Activated T-helper 9 cell treated with anti-CD3 and anti-CD28 coated beads, Interleukin-2, amount 50 U/mL, for 16 hours (primary cell): ENCODE measurements around the gene USP27X.

Source experiments
- DNase-seq: peaks from one replicate; pipeline ENCODE4 v3.0.0-alpha.2; 2020; ENCODE audit warnings: low read depth

Gene USP27X

DNA sequence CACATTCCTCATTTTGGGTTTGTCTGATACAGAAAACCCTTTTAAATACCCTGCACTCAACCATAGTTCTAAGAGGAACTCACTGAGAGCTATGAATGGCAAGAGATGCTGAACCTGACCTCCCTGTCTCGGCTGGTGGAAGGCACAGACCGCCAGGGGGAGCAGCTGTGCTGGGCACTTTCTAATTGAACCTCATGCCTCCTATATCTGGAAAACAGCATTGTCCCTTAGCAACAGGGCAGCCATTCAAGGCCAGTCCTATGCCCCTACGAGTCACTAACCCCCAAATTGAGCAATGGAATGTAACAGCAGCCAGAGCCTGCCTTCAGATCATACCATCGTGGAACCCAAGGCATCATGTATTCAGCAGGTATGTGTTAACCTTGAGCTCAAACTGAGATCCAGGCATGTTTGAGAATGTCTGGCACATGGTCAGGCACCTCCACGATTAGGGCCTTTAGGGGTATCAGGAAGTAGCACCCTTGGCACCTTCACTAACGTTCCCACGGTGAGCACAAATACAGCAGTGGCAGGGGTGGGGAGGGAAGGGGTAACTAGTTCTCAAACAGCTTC is 5.1 kb downstream of the USP27X start:
- DNase-seq, result peak; percentile 41

GRCh38 chrX:49892542-49892941 is 13.3 kb downstream of the USP27X start:
- DNase-seq, result no peak

DNA sequence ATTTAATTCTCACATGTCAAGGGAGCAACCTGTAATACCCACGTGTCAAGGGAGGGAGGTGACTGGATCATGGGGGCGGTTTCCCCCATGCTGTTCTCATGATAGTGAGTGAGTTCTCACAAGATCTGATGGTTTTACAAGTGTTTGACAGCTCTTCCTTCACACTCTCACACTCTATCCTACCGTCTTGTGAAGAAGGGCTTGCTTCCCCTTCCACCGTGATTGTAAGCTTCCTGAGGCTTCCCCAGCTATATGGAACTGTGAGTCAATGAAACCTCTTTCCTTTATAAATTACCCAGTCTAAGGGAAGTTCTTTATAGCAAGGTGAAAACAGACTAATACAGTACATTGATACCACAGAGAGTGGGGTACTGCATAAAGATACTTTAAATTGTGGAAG is 17.7 kb downstream of the USP27X start:
- DNase-seq, result no peak

- DNase-seq, result no peak
Observed at GRCh38 chrX:49901048-49901447, 21.8 kb downstream of the USP27X start.

- DNase-seq, result no peak
Observed at GRCh38 chrX:49910344-49910743, 31.1 kb downstream of the USP27X start.

DNA sequence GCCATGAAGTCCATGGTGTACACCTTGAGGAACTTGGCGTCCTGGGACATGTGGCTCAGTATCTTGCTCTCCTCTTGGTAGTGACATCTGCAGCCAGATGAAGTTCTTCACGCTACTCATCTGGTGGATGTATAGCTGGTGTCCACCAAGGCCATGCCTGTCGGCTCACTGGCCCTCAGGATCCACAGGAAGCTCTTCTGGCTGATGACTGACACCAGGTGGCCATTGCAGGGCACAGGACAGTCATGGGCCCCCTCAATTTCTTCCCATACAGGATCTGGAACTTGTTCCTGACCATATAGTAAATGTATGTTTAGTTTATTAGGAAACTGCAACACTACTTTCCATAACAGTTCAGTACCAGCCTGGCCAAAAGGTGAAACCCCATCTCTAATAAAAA is 32.8 kb downstream of the USP27X start:
- DNase-seq, result no peak

- DNase-seq, result no peak
Observed at GRCh38 chrX:49912861-49913260, 33.6 kb downstream of the USP27X start.

DNA sequence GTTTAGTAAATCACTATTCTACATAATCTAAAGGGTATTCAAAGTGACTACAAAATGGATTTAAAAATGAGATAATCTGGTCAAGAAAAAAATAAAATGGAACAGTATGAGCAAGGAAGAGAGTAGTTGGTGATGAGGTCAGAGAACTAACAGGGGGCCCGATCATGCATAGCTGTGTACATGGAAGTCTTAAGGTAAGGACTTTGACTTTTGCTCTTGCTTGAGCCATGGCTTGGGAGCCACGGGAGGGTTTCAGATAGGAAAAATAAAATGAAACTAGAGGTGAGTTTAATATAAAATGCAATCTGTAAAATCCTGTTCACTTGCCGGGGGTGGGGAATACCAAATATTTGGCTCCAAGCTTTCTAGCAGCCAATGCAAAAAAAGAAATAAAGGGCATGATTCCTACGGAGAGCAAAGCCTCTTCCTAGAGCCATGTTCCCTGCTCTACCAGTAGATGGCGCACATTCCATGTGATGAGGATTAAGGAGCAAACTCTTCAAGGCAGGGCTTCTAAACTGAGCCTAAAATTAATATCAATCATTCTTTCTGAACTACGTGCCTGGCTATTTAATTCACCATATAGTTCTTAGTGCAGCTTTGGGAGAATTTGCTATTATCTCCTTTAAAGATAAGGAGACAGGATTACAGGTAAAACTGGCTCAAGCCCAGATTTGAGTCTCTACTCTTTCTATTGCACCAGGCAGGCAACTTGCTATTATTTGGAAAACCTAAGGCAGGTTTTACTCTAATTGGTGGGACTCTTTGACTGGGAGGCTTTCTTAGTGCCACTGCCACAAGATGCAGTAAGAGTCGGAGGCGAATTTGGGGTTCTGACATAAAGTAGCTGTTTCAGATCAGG is 36.3 kb downstream of the USP27X start:
- peak; percentile 22 for DNase-seq

- peak; percentile 6 for DNase-seq
Observed at GRCh38 chrX:49919617-49920016, 40.3 kb downstream of the USP27X start.

GRCh38 chrX:49921109-49921508 is 41.8 kb downstream of the USP27X start:
- DNase-seq, result no peak

- DNase-seq, result peak; percentile 90
Observed at GRCh38 chrX:49922291-49923241, 43.3 kb downstream of the USP27X start, which contains the start of gene CLCN5. TSS of gene CLCN5 (plus strand) at chrX:49922596. CDS start at chrX:49925299, 2,703 bp downstream.

GRCh38 chrX:49925176-49925575 is 45.9 kb downstream of the USP27X start:
- DNase-seq, result no peak

GRCh38 chrX:49930039-49930438 is 50.8 kb downstream of the USP27X start:
- DNase-seq, result no peak
